HEK293 (cell line): Measurements from ENCODE around the gene KRT80.

Experiments used
- CTCF ChIA-PET: fragments of 350-600 bp; formaldehyde crosslinking; extraction: SDS; loops from one replicate; lab custom pipeline; 2021; ENCODE audit warnings: antibody characterized with exemption; lab: Yijun Ruan, JAX
- POLR2A ChIA-PET: fragments of 300-600 bp; formaldehyde crosslinking; extraction: SDS; loops from one replicate; lab custom pipeline; 2020; ENCODE audit warnings: antibody characterized with exemption, inconsistent platforms; lab: Yijun Ruan, JAX
- H3K27ac ChIP-seq: fragments of 200-500 bp; sonication (Bioruptor generic); 2 replicates; pipeline ENCODE4 v1.5.1; 2014; ENCODE audit warnings: low read depth, low read length, control low read depth, inconsistent platforms; ENCODE audit errors: extremely low read depth
- H3K36me3 ChIP-seq, 2 experiments: fragments of 200-500 bp in 1 of 2; sonication (Bioruptor generic) in 1 of 2; 1 replicate in 1 of 2; 2 replicates in 1 of 2; pipeline ENCODE4 v1.5.1; 2014 to 2017; ENCODE audit warnings: inconsistent platforms in 2 of 2, low read length in 2 of 2; ENCODE audit not compliant: control insufficient read depth in 2 of 2, insufficient read depth in 1 of 2
- H3K4me1 ChIP-seq: fragments of 200-500 bp; sonication (Bioruptor generic); 2 replicates; pipeline ENCODE4 v1.5.1; 2014; ENCODE audit warnings: mild to moderate bottlenecking, low read length, inconsistent platforms; ENCODE audit not compliant: control insufficient read depth, insufficient read depth
- H3K4me3 ChIP-seq: 2 replicates; pipeline ENCODE4 v1.5.1; 2011; ENCODE audit warnings: low read depth, mild to moderate bottlenecking, control low read depth, low read length, moderate library complexity
- H3K9me3 ChIP-seq: fragments of 200-500 bp; sonication (Bioruptor generic); 2 replicates; pipeline ENCODE4 v1.5.1; 2014; ENCODE audit warnings: low read depth, low read length, inconsistent platforms; ENCODE audit not compliant: control insufficient read depth, insufficient read depth
- EGR2 ChIP-seq: fragments of 450-650 bp; formaldehyde crosslinking; IDR thresholded peaks from 2 replicates; pipeline ENCODE4 v1.5.1; 2016; ENCODE audit warnings: low read depth, missing biosample characterization, missing genetic modification characterization
- GLIS2 ChIP-seq: fragments of 450-650 bp; formaldehyde crosslinking; IDR thresholded peaks from 2 replicates; pipeline ENCODE4 v1.5.1; 2016; ENCODE audit warnings: missing biosample characterization, missing genetic modification characterization
- INSM2 ChIP-seq: fragments of 450-650 bp; formaldehyde crosslinking; IDR thresholded peaks from 2 replicates; pipeline ENCODE4 v1.5.1; 2016; ENCODE audit warnings: missing biosample characterization, missing genetic modification characterization
- KLF8 ChIP-seq: fragments of 450-650 bp; formaldehyde crosslinking; IDR thresholded peaks from 2 replicates; pipeline ENCODE4 v1.5.1; 2016; ENCODE audit warnings: missing biosample characterization, missing genetic modification characterization
- OSR2 ChIP-seq: fragments of 450-650 bp; formaldehyde crosslinking; IDR thresholded peaks from 2 replicates; pipeline ENCODE4 v1.5.1; 2016; ENCODE audit warnings: missing biosample characterization, missing genetic modification characterization
- ZBTB20 ChIP-seq: fragments of 450-650 bp; formaldehyde crosslinking; IDR thresholded peaks from 2 replicates; pipeline ENCODE4 v1.5.1; 2016; ENCODE audit warnings: missing biosample characterization, missing genetic modification characterization
- ZFHX2 ChIP-seq: fragments of 450-650 bp; formaldehyde crosslinking; conservative IDR thresholded peaks from 2 replicates; pipeline ENCODE4 v1.5.1; 2016; ENCODE audit warnings: missing biosample characterization, missing genetic modification characterization
- ZFP41 ChIP-seq: fragments of 450-650 bp; formaldehyde crosslinking; IDR thresholded peaks from 2 replicates; pipeline ENCODE4 v1.5.1; 2016; ENCODE audit warnings: missing biosample characterization, missing genetic modification characterization, borderline replicate concordance
- ZFP69B ChIP-seq: fragments of 450-650 bp; formaldehyde crosslinking; IDR thresholded peaks from 2 replicates; pipeline ENCODE4 v1.5.1; 2016; ENCODE audit warnings: missing biosample characterization, missing genetic modification characterization
- ZIC2 ChIP-seq: fragments of 450-650 bp; formaldehyde crosslinking; IDR thresholded peaks from 2 replicates; pipeline ENCODE4 v1.5.1; 2016; ENCODE audit warnings: missing biosample characterization, missing genetic modification characterization
- ZNF10 ChIP-seq: fragments of 450-650 bp; formaldehyde crosslinking; IDR thresholded peaks from 2 replicates; pipeline ENCODE4 v1.5.1; 2017; ENCODE audit warnings: missing biosample characterization, missing genetic modification characterization
- ZNF280D ChIP-seq: fragments of 450-650 bp; formaldehyde crosslinking; IDR thresholded peaks from 2 replicates; pipeline ENCODE4 v1.5.1; 2016; ENCODE audit warnings: missing biosample characterization, missing genetic modification characterization
- ZNF473 ChIP-seq: fragments of 450-650 bp; formaldehyde crosslinking; IDR thresholded peaks from 2 replicates; pipeline ENCODE4 v1.5.1; 2017; ENCODE audit warnings: missing biosample characterization, missing genetic modification characterization
- ZNF530 ChIP-seq: fragments of 450-650 bp; formaldehyde crosslinking; IDR thresholded peaks from 2 replicates; pipeline ENCODE4 v1.5.1; 2016; ENCODE audit warnings: low read depth, missing biosample characterization, missing genetic modification characterization
- ZNF549 ChIP-seq: fragments of 450-650 bp; IDR thresholded peaks from 2 replicates; pipeline ENCODE4 v1.5.1; 2018; ENCODE audit warnings: missing biosample characterization, missing genetic modification characterization, mild to moderate bottlenecking, inconsistent platforms, moderate library complexity
- ZNF670 ChIP-seq: fragments of 450-650 bp; formaldehyde crosslinking; IDR thresholded peaks from 2 replicates; pipeline ENCODE4 v1.5.1; 2016; ENCODE audit warnings: missing biosample characterization, missing genetic modification characterization, low read depth
- ZNF707 ChIP-seq: fragments of 450-650 bp; formaldehyde crosslinking; IDR thresholded peaks from 2 replicates; pipeline ENCODE4 v1.5.1; 2016; ENCODE audit warnings: missing biosample characterization, missing genetic modification characterization
- TF ChIP-seq, protein P1 (sequence below): fragments of 450-650 bp; formaldehyde crosslinking; IDR thresholded peaks from 2 replicates; pipeline ENCODE4 v1.5.1; 2016; ENCODE audit warnings: missing biosample characterization, missing genetic modification characterization
- TF ChIP-seq, protein P2 (sequence below): fragments of 450-650 bp; formaldehyde crosslinking; IDR thresholded peaks from 2 replicates; pipeline ENCODE4 v1.5.1; 2016; ENCODE audit warnings: missing biosample characterization, missing genetic modification characterization, borderline replicate concordance
- TF ChIP-seq, protein P3 (sequence below): fragments of 450-650 bp; formaldehyde crosslinking; IDR thresholded peaks from 2 replicates; pipeline ENCODE4 v1.5.1; 2017; ENCODE audit warnings: missing biosample characterization, missing genetic modification characterization

Gene KRT80

GRCh38 chr12:52191841-52192791, at the start of gene KRT80 (continued):
- 0 out of 2 replicates have a peak, but pooled peaks have one; percentile 44 for TF ChIP-seq ZNF280D
- TF ChIP-seq ZFP69B = no peak; the same call in 1 of the 2 replicates
- TF ChIP-seq KLF8 = peak; percentile 66; the same call in 1 of the 2 replicates
- TF ChIP-seq INSM2 (tag by site-specific recombination) = peak; percentile 35; the same call in 1 of the 2 replicates
- no peak for TF ChIP-seq ZNF473 (tag by site-specific recombination)
- no peak for TF ChIP-seq ZNF549 (tag by site-specific recombination)
- TF ChIP-seq OSR2 = peak; percentile 32; the same call in 1 of the 2 replicates
- TF ChIP-seq, protein P1, sequence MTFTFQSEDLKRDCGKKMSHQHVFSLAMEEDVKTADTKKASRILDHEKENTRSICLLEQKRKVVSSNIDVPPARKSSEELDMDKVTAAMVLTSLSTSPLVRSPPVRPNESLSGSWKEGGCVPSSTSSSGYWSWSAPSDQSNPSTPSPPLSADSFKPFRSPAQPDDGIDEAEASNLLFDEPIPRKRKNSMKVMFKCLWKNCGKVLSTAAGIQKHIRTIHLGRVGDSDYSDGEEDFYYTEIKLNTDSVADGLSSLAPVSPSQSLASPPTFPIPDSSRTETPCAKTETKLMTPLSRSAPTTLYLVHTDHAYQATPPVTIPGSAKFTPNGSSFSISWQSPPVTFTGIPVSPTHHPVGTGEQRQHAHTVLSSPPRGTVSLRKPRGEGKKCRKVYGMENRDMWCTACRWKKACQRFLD (tag by site-specific recombination) = no peak
- no peak for TF ChIP-seq ZNF530 (tag by site-specific recombination)
- TF ChIP-seq, protein P2, sequence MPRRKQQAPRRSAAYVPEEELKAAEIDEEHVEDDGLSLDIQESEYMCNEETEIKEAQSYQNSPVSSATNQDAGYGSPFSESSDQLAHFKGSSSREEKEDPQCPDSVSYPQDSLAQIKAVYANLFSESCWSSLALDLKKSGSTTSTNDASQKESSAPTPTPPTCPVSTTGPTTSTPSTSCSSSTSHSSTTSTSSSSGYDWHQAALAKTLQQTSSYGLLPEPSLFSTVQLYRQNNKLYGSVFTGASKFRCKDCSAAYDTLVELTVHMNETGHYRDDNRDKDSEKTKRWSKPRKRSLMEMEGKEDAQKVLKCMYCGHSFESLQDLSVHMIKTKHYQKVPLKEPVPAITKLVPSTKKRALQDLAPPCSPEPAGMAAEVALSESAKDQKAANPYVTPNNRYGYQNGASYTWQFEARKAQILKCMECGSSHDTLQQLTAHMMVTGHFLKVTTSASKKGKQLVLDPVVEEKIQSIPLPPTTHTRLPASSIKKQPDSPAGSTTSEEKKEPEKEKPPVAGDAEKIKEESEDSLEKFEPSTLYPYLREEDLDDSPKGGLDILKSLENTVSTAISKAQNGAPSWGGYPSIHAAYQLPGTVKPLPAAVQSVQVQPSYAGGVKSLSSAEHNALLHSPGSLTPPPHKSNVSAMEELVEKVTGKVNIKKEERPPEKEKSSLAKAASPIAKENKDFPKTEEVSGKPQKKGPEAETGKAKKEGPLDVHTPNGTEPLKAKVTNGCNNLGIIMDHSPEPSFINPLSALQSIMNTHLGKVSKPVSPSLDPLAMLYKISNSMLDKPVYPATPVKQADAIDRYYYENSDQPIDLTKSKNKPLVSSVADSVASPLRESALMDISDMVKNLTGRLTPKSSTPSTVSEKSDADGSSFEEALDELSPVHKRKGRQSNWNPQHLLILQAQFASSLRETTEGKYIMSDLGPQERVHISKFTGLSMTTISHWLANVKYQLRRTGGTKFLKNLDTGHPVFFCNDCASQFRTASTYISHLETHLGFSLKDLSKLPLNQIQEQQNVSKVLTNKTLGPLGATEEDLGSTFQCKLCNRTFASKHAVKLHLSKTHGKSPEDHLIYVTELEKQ (tag by site-specific recombination) = peak; percentile 61; the same call in 1 of the 2 replicates
- no peak for TF ChIP-seq ZNF670
- TF ChIP-seq ZBTB20 (tag by site-specific recombination) = no peak
- TF ChIP-seq ZFHX2 (tag by site-specific recombination) = no peak; the same call in 1 of the 2 replicates
- no peak for TF ChIP-seq ZFP41

DNA sequence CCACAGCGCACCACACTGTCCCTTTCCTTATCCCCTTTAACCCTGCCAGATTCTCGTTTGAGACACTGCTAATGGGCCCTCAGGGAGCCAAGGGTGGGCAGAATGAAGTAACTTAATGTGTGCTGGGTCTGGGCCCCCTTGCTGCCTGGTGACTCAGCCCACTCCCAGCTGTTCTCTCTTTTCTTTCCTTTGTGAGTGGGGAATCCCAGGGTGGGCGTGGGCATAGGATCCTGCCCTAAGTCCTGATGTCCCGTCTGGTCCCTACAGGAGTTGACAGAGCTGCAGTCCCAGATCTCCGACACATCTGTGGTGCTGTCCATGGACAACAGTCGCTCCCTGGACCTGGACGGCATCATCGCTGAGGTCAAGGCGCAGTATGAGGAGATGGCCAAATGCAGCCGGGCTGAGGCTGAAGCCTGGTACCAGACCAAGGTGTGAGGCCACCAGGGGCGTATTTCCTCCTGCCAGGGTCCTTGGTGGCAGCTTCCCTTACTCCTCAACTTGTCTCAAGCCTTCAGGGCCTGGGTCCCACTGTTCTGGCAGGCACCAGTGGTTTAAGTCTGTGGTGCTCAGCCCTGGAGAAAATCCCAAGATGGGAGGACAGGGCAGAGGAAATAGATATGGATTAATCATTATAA, 49.5 kb upstream of the KRT80 start:
- ChIA-PET CTCF (interaction anchor here (0.6 to 1.6 kb wide), 3 partner anchors 20 to 65 kb away, joined by 3 to 6 read pairs (median 4); no protein-coding TSS in a partner anchor), POLR2A (no interaction called here)
- Histone ChIP-seq H3K36me3 (no peaks in the 10 kb centered on the region), H3K4me1 (peaks cover 8% of the 10 kb centered on the region), H3K4me3 (no peak overlapping the region), H3K27ac (no peak overlapping the region), H3K9me3 (no peaks in the 10 kb centered on the region)
- TF ChIP-seq GLIS2 (tag by site-specific recombination) (no peak), ZFHX2 (tag by site-specific recombination) (peak; percentile 77), ZBTB20 (tag by site-specific recombination) (0 out of 2 replicates have a peak, but pooled peaks have one; percentile 17), ZNF10 (tag by site-specific recombination) (no peak), ZNF707 (tag by site-specific recombination) (no peak), ZIC2 (tag by site-specific recombination) (peak; percentile 65), EGR2 (peak; percentile 61; the same call in 1 of the 2 replicates)
- TF ChIP-seq, protein P3, sequence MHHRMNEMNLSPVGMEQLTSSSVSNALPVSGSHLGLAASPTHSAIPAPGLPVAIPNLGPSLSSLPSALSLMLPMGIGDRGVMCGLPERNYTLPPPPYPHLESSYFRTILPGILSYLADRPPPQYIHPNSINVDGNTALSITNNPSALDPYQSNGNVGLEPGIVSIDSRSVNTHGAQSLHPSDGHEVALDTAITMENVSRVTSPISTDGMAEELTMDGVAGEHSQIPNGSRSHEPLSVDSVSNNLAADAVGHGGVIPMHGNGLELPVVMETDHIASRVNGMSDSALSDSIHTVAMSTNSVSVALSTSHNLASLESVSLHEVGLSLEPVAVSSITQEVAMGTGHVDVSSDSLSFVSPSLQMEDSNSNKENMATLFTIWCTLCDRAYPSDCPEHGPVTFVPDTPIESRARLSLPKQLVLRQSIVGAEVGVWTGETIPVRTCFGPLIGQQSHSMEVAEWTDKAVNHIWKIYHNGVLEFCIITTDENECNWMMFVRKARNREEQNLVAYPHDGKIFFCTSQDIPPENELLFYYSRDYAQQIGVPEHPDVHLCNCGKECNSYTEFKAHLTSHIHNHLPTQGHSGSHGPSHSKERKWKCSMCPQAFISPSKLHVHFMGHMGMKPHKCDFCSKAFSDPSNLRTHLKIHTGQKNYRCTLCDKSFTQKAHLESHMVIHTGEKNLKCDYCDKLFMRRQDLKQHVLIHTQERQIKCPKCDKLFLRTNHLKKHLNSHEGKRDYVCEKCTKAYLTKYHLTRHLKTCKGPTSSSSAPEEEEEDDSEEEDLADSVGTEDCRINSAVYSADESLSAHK (tag by site-specific recombination) = no peak
